B cell (primary cell): Measurements from ENCODE around the gene GSG1L. TPM values are rescaled to one million over a fixed set of nuclear protein-coding genes. Genes with fewer than 3 reads are reported as not detected.

Experiments used
- ATAC-seq: fragments of 200-7000 bp; cut with Tn5 transposase; one replicate; pipeline ENCODE4 v1.10.0; 2021; ENCODE audit warnings: low read depth, mild to moderate bottlenecking, moderate number of reproducible peaks, moderate library complexity
- CTCF ChIA-PET: fragments of 350-600 bp; sonication (Branson Sonifier 250); formaldehyde crosslinking; loops from one replicate; lab custom pipeline; 2021; ENCODE audit warnings: antibody characterized with exemption, inconsistent platforms; lab: Charles Lee
- POLR2A ChIA-PET: fragments of 350-600 bp; sonication (Branson Sonifier 250); formaldehyde crosslinking; loops from one replicate; lab custom pipeline; 2021; ENCODE audit warnings: antibody characterized with exemption; lab: Charles Lee
- DNase-seq: peaks from one replicate; pipeline ENCODE4 v3.0.0; 2013
- H2AFZ ChIP-seq: 2 replicates; pipeline ENCODE4 v1.6.1; 2012; ENCODE audit warnings: mild to moderate bottlenecking, low read depth, low read length; ENCODE audit not compliant: insufficient read depth, poor library complexity, severe bottlenecking
- H3K27ac ChIP-seq, 2 donors: 1 replicate in 1 of 2; 2 replicates in 1 of 2; pipeline ENCODE4 v1.5.1; 2012 to 2013; ENCODE audit warnings: low read length in 2 of 2, mild to moderate bottlenecking in 2 of 2, moderate library complexity in 1 of 2
- H3K27me3 ChIP-seq, 4 experiments: fragments of 200-600 bp in 1 of 4; sonication (generic) in 1 of 4; replicated peaks in 1 of 4; 1 replicate in 2 of 4; 2 replicates in 2 of 4; pipeline versions ENCODE4 v1.6.1 to v1.7.0; 2013 to 2016; ENCODE audit warnings: low read length in 3 of 4, mild to moderate bottlenecking in 2 of 4, mixed read lengths in 1 of 4, moderate library complexity in 1 of 4; ENCODE audit not compliant: insufficient read depth in 4 of 4, control insufficient read depth in 3 of 4; ENCODE audit errors: control extremely low read depth in 1 of 4
- H3K36me3 ChIP-seq, 2 experiments: replicated peaks in 1 of 2; 1 replicate in 1 of 2; 2 replicates in 1 of 2; pipeline versions ENCODE4 v1.6.1 to v1.7.1; 2013; ENCODE audit warnings: low read length in 1 of 2; ENCODE audit not compliant: insufficient read depth in 2 of 2, control insufficient read depth in 1 of 2; ENCODE audit errors: control extremely low read depth in 1 of 2, extremely low read depth in 1 of 2
- H3K4me1 ChIP-seq, 2 donors: fragments of 200-600 bp in 1 of 2; sonication (generic) in 1 of 2; 1 replicate in 1 of 2; 2 replicates in 1 of 2; pipeline versions ENCODE4 v1.5.1 to v1.6.1; 2013 to 2017; ENCODE audit warnings: low read length in 2 of 2; ENCODE audit not compliant: control insufficient read depth in 2 of 2, insufficient read depth in 2 of 2
- H3K4me2 ChIP-seq: replicated peaks from 2 replicates; pipeline ENCODE3; 2012; ENCODE audit warnings: mild to moderate bottlenecking, low read depth, low read length; ENCODE audit not compliant: poor library complexity, severe bottlenecking
- H3K4me3 ChIP-seq, 5 experiments: fragments of 200-600 bp in 1 of 5; sonication (generic) in 1 of 5; 1 replicate in 3 of 5; 2 replicates in 2 of 5; pipeline versions ENCODE4 v1.5.1 to v1.7.0; 2011 to 2016; ENCODE audit warnings: low read length in 4 of 5, mild to moderate bottlenecking in 4 of 5, low read depth in 2 of 5, control low read depth in 1 of 5, moderate library complexity in 1 of 5; ENCODE audit not compliant: insufficient read depth in 1 of 5; ENCODE audit errors: control extremely low read depth in 1 of 5, extremely low read depth in 1 of 5
- H3K79me2 ChIP-seq: fragments of 200-600 bp; sonication (generic); one replicate; pipeline ENCODE4 v1.6.0; 2016; ENCODE audit warnings: low read length; ENCODE audit not compliant: control insufficient read depth, insufficient read depth
- H3K9ac ChIP-seq: fragments of 200-600 bp; sonication (generic); 2 replicates; pipeline ENCODE4 v1.6.1; 2017; ENCODE audit warnings: mild to moderate bottlenecking, low read length, moderate library complexity
- H3K9me3 ChIP-seq, 3 donors: one replicate each; pipeline versions ENCODE4 v1.6.1 to v1.7.1; 2013; ENCODE audit warnings: low read length in 2 of 3; ENCODE audit not compliant: control insufficient read depth in 2 of 3, insufficient read depth in 1 of 3; ENCODE audit errors: control extremely low read depth in 1 of 3
- H4K20me1 ChIP-seq: 2 replicates; pipeline ENCODE4 v1.6.0; 2012; ENCODE audit warnings: mild to moderate bottlenecking, low read length; ENCODE audit not compliant: insufficient read depth, control insufficient read depth, poor library complexity, severe bottlenecking
- H3K27ac Mint-ChIP-seq: one replicate; pipeline ENCODE4 v1.8.0; 2021; ENCODE audit warnings: mixed read lengths
- H3K27me3 Mint-ChIP-seq: one replicate; pipeline ENCODE4 v1.8.0; 2021; ENCODE audit warnings: mixed read lengths
- H3K4me1 Mint-ChIP-seq: one replicate; pipeline ENCODE4 v1.8.0; 2021; ENCODE audit warnings: mixed read lengths
- H3K4me3 Mint-ChIP-seq: one replicate; pipeline ENCODE4 v1.8.0; 2021; ENCODE audit warnings: mixed read lengths
- H3K9me3 Mint-ChIP-seq: one replicate; pipeline ENCODE4 v1.8.0; 2022; ENCODE audit warnings: mixed read lengths; ENCODE audit not compliant: insufficient read depth
- EZH2 ChIP-seq: IDR thresholded peaks from 2 replicates; pipeline ENCODE4 v1.6.1; 2012; ENCODE audit warnings: borderline replicate concordance, low read depth, mild to moderate bottlenecking, moderate library complexity, low read length; ENCODE audit not compliant: insufficient read depth, poor library complexity, severe bottlenecking
- WGBS: methylation state at CpG from one replicate; pipeline ENCODE4 v1.1.5; 2013; ENCODE audit warnings: missing lambda C conversion rate; ENCODE audit not compliant: insufficient coverage; 5-methylcytosine and 5-hydroxymethylcytosine counted together
- intact Hi-C: fragments of 100-400 bp; cut with micrococcal nuclease; formaldehyde crosslinking; loops from one replicate; pipeline ENCODE4 v1.10.0; 2022
- polyA plus RNA-seq: library from polyadenylated mRNA; depleted of rRNA; stranded (reverse); fragments of >200 nt; gene quantifications from 2 replicates; pipeline ENCODE4 v1.2.3, GENCODE V29; 2012
- total RNA-seq, 2 donors: library from RNA; stranded (reverse); fragments of 120-200 nt in 1 of 2; gene quantifications; 1 replicate in 1 of 2; 2 replicates in 1 of 2; pipeline versions ENCODE4 v1.2.3 to v1.2.4, GENCODE V29; 2013 to 2022
- TF ChIP-seq, protein P1 (sequence below): fragments of 200-600 bp; IDR thresholded peaks from one replicate; pipeline ENCODE4 v1.8.0; 2022; ENCODE audit warnings: antibody characterized with exemption, mild to moderate bottlenecking

GSG1L gene
- total and polyA plus RNA-seq, 2 donors (not counting 1 experiment from before 2014, with no cell fraction given), result 0.01 TPM; not detected in 1

DNA sequence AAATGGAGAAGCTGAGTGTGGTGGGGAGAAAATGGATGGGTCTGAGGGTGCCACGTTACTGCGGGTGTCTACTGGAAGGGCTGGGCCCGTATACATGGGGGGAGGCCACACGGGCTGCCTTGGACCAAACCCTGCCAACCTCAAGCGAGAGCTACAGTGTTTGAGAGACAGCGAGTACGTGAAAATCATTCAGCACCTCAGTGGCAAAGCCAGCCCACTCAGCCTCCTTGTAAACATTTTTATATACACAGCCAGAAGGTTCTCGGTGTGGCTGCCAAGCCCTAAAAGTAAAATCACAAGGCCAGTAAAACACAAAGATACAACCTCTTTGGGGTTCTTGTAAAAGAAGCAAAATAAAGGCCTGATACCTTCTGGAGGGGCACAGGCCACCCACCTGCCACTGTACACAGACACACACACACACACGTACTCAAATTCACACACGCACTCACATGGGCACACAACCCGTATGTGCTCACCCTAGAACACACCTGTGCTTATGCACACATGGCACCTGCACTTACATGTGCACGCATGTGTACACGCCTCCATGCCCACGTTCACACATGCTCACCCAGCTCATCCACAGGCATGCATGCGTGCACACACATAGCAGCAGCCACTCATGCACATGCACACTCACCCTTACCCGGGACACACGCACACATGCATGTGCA lies 102.8 kb downstream of the GSG1L start:
- H3K4me3 Mint-ChIP-seq, result no peak overlapping the region
- H3K9ac ChIP-seq, result no peak overlapping the region
- intact Hi-C loops, result no loop called here
- no peaks in the 10 kb centered on the region for H4K20me1 ChIP-seq
- no peaks in the 10 kb centered on the region for H3K4me1 ChIP-seq
- H3K27me3 ChIP-seq, result no peaks in the 10 kb centered on the region
- TF ChIP-seq EZH2, result no peak
- TF ChIP-seq, protein P1, sequence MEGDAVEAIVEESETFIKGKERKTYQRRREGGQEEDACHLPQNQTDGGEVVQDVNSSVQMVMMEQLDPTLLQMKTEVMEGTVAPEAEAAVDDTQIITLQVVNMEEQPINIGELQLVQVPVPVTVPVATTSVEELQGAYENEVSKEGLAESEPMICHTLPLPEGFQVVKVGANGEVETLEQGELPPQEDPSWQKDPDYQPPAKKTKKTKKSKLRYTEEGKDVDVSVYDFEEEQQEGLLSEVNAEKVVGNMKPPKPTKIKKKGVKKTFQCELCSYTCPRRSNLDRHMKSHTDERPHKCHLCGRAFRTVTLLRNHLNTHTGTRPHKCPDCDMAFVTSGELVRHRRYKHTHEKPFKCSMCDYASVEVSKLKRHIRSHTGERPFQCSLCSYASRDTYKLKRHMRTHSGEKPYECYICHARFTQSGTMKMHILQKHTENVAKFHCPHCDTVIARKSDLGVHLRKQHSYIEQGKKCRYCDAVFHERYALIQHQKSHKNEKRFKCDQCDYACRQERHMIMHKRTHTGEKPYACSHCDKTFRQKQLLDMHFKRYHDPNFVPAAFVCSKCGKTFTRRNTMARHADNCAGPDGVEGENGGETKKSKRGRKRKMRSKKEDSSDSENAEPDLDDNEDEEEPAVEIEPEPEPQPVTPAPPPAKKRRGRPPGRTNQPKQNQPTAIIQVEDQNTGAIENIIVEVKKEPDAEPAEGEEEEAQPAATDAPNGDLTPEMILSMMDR, result no peak
- no peak for ATAC-seq
- no peak for DNase-seq
- H3K27me3 Mint-ChIP-seq, result peaks cover 19% of the 10 kb centered on the region
- no peaks in the 10 kb centered on the region for H3K36me3 ChIP-seq
- no peak overlapping the region for H2AFZ ChIP-seq
- 88% methylated on average over 16 of the region's 17 CpGs for WGBS
- no peak overlapping the region for H3K27ac Mint-ChIP-seq
- H3K4me3 ChIP-seq, result no peak overlapping the region
- H3K4me1 Mint-ChIP-seq, result no peaks in the 10 kb centered on the region
- H3K9me3 Mint-ChIP-seq, result peaks cover 9% of the 10 kb centered on the region
- ChIA-PET CTCF (no interaction called here), POLR2A (no interaction called here)
- no peaks in the 10 kb centered on the region for H3K79me2 ChIP-seq
- H3K9me3 ChIP-seq, result peaks cover 0 to 23% (median 0%) of the 10 kb centered on the region in 3 donors
- H3K4me2 ChIP-seq, result no peak overlapping the region
- no peak overlapping the region for H3K27ac ChIP-seq

DNA sequence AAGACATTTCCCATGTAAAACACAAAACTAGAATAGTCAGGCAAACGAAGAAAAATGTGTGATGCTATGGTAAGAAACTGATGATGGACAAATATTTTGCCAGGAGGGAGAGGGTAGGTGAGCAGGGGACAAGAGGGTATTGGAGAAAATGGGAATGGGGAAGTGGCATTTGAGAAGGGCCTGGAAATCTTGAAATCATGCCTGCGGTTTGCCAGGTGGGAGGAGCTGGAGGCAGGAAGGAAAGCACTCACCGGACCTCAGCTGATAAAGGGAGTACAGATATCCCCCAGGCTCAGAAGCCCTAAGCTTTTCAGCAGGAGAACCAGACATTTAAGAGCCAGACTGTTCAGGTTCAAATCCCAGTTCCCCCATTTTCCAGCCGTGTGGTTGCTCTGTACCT lies 103.6 kb downstream of the GSG1L start:
- H3K4me2 ChIP-seq, result no peak overlapping the region
- H3K36me3 ChIP-seq, result no peaks in the 10 kb centered on the region
- H3K4me1 ChIP-seq, result no peaks in the 10 kb centered on the region
- TF ChIP-seq, protein P1, result no peak
- TF ChIP-seq EZH2, result no peak
- CTCF ChIA-PET, result no interaction called here
- no peaks in the 10 kb centered on the region for H3K79me2 ChIP-seq
- no peak overlapping the region for H3K27ac ChIP-seq
- intact Hi-C loops, result no loop called here
- no peak for ATAC-seq
- no peak overlapping the region for H3K4me3 Mint-ChIP-seq
- H3K4me1 Mint-ChIP-seq, result no peaks in the 10 kb centered on the region
- H3K9ac ChIP-seq, result no peak overlapping the region
- H3K27me3 ChIP-seq, result no peaks in the 10 kb centered on the region
- POLR2A ChIA-PET, result no interaction called here
- H3K9me3 Mint-ChIP-seq, result peaks cover 12% of the 10 kb centered on the region
- WGBS, result 11% methylated on average over 4 of the region's 4 CpGs
- DNase-seq, result no peak
- no peak overlapping the region for H2AFZ ChIP-seq
- H3K9me3 ChIP-seq, result peaks cover 0 to 23% (median 6%) of the 10 kb centered on the region in 3 donors
- peaks cover 14% of the 10 kb centered on the region for H3K27me3 Mint-ChIP-seq
- H4K20me1 ChIP-seq, result no peaks in the 10 kb centered on the region
- H3K27ac Mint-ChIP-seq, result no peak overlapping the region
- H3K4me3 ChIP-seq, result no peak overlapping the region
